ENCODE data around the gene CLCN6. TPM values are rescaled to one million over a fixed set of nuclear protein-coding genes. Genes with fewer than 3 reads are reported as not detected.

Gene CLCN6
- polyA plus RNA-seq, 1 donor from 2014 or later, result 12.5 TPM

DNA sequence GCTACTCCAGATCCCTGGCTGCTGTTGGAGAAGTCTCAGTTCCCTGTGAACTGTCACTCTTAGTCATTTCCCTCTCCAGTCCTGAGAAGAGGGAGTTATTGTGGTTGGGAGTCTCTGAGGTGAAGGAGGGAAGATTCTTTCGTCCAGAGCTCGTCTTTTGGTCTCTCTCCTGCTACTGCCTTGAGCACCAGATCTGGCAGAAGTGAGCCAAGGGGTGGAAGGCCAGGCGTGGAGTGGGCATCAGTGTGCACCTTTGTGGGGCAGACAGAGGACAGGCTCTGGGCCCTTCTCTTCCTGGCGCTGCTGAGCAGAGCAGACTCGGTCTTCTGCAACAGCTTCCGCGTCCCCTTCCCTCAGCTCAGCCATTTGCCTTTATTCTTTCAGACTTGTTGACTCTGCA, 19.1 kb downstream of the CLCN6 start:
- no peaks in the 10 kb centered on the region for H4K20me1 ChIP-seq (ENCODE audit: insufficient read depth)
- H2AFZ ChIP-seq (ENCODE audit: low read depth, low read length), result no peak overlapping the region
- H3K9me3 ChIP-seq (ENCODE audit: low read length), result no peaks in the 10 kb centered on the region

GRCh38 chr1:11826946-11827345, 21.0 kb downstream of the CLCN6 start:
- Histone ChIP-seq H3K36me3 (ENCODE audit: insufficient read depth, low read length) (no peaks in the 10 kb centered on the region), H2AFZ (ENCODE audit: low read depth, low read length) (no peak overlapping the region), H3K27me3 (ENCODE audit: insufficient read depth, low read depth, low read length) (no peaks in the 10 kb centered on the region), H4K20me1 (ENCODE audit: insufficient read depth) (no peaks in the 10 kb centered on the region), H3K79me2 (replicated peaks; ENCODE audit: insufficient read depth, low read length) (no peaks in the 10 kb centered on the region), H3K27ac (ENCODE audit: low read length) (no peak overlapping the region), H3K9ac (ENCODE audit: low read length) (no peak overlapping the region), H3F3A (ENCODE audit: insufficient read depth, low read length, poor library complexity, severe bottlenecking) (no peaks in the 10 kb centered on the region), H3K9me3 (ENCODE audit: low read length) (no peaks in the 10 kb centered on the region), H3K9me2 (ENCODE audit: insufficient read depth, low read length) (no peaks in the 10 kb centered on the region), H3K4me2 (ENCODE audit: low read length) (no peak overlapping the region), H3K4me3 (ENCODE audit: low read length) (no peak overlapping the region)
- TF ChIP-seq SMC3 (conservative IDR thresholded peaks at IDR 0.05; ENCODE audit: poor library complexity), result no peak
- no peak for TF ChIP-seq EZH2 (IDR thresholded peaks at IDR 0.05; ENCODE audit: borderline replicate concordance, insufficient read depth, low read length, poor library complexity, severe bottlenecking)
- TF ChIP-seq, protein P1, sequence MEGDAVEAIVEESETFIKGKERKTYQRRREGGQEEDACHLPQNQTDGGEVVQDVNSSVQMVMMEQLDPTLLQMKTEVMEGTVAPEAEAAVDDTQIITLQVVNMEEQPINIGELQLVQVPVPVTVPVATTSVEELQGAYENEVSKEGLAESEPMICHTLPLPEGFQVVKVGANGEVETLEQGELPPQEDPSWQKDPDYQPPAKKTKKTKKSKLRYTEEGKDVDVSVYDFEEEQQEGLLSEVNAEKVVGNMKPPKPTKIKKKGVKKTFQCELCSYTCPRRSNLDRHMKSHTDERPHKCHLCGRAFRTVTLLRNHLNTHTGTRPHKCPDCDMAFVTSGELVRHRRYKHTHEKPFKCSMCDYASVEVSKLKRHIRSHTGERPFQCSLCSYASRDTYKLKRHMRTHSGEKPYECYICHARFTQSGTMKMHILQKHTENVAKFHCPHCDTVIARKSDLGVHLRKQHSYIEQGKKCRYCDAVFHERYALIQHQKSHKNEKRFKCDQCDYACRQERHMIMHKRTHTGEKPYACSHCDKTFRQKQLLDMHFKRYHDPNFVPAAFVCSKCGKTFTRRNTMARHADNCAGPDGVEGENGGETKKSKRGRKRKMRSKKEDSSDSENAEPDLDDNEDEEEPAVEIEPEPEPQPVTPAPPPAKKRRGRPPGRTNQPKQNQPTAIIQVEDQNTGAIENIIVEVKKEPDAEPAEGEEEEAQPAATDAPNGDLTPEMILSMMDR (IDR thresholded peaks at IDR 0.05; ENCODE audit: poor library complexity, severe bottlenecking), result no peak
- no peak for TF ChIP-seq RAD21 (conservative IDR thresholded peaks at IDR 0.05)
- no peak for TF ChIP-seq TAF1 (IDR thresholded peaks at IDR 0.05; ENCODE audit: low read depth)
- TF ChIP-seq MXI1 (conservative IDR thresholded peaks at IDR 0.05; ENCODE audit: poor library complexity, severe bottlenecking), result no peak
- TF ChIP-seq POLR2AphosphoS5 (IDR thresholded peaks at IDR 0.05), result no peak
- TF ChIP-seq REST (IDR thresholded peaks at IDR 0.05; ENCODE audit: borderline replicate concordance), result no peak
- no peak for TF ChIP-seq EP300 (conservative IDR thresholded peaks at IDR 0.05; ENCODE audit: poor library complexity, severe bottlenecking)

More for the DNA sequence above, 19.1 kb downstream of the CLCN6 start:
- H3K4me3 ChIP-seq (ENCODE audit: low read length), result no peak overlapping the region
- H3K27me3 ChIP-seq (ENCODE audit: insufficient read depth, low read depth, low read length), result no peaks in the 10 kb centered on the region
- no peak overlapping the region for H3K9ac ChIP-seq (ENCODE audit: low read length)
- no peak overlapping the region for H3K27ac ChIP-seq (ENCODE audit: low read length)
- no peak overlapping the region for H3K4me2 ChIP-seq (ENCODE audit: low read length)
- TF ChIP-seq POLR2AphosphoS5 (IDR thresholded peaks at IDR 0.05), result no peak
- no peaks in the 10 kb centered on the region for H3K36me3 ChIP-seq (ENCODE audit: insufficient read depth, low read length)
- no peaks in the 10 kb centered on the region for H3F3A ChIP-seq (ENCODE audit: insufficient read depth, low read length, poor library complexity, severe bottlenecking)
- H3K9me2 ChIP-seq (ENCODE audit: insufficient read depth, low read length), result no peaks in the 10 kb centered on the region
- H3K79me2 ChIP-seq (replicated peaks; ENCODE audit: insufficient read depth, low read length), result no peaks in the 10 kb centered on the region

GRCh38 chr1:11828511-11828910, 22.5 kb downstream of the CLCN6 start:
- no peak overlapping the region for H3K9ac ChIP-seq (ENCODE audit: low read length)
- H4K20me1 ChIP-seq (ENCODE audit: insufficient read depth), result no peaks in the 10 kb centered on the region
- H3K36me3 ChIP-seq (ENCODE audit: insufficient read depth, low read length), result no peaks in the 10 kb centered on the region

More at GRCh38 chr1:11828511-11828910, 22.5 kb downstream of the CLCN6 start:
- Histone ChIP-seq H3K4me3 (ENCODE audit: low read length) (no peak overlapping the region), H3K27ac (ENCODE audit: low read length) (no peak overlapping the region), H3K9me2 (ENCODE audit: insufficient read depth, low read length) (no peaks in the 10 kb centered on the region), H2AFZ (ENCODE audit: low read depth, low read length) (no peak overlapping the region), H3K4me2 (ENCODE audit: low read length) (no peak overlapping the region), H3K27me3 (ENCODE audit: insufficient read depth, low read depth, low read length) (no peaks in the 10 kb centered on the region), H3F3A (ENCODE audit: insufficient read depth, low read length, poor library complexity, severe bottlenecking) (no peaks in the 10 kb centered on the region), H3K79me2 (replicated peaks; ENCODE audit: insufficient read depth, low read length) (no peaks in the 10 kb centered on the region), H3K9me3 (ENCODE audit: low read length) (no peaks in the 10 kb centered on the region)
- TF ChIP-seq, protein P1 (IDR thresholded peaks at IDR 0.05; ENCODE audit: poor library complexity, severe bottlenecking), result no peak
- TF ChIP-seq EZH2 (IDR thresholded peaks at IDR 0.05; ENCODE audit: borderline replicate concordance, insufficient read depth, low read length, poor library complexity, severe bottlenecking) (no peak), TAF1 (IDR thresholded peaks at IDR 0.05; ENCODE audit: low read depth) (no peak), REST (IDR thresholded peaks at IDR 0.05; ENCODE audit: borderline replicate concordance) (no peak), POLR2AphosphoS5 (IDR thresholded peaks at IDR 0.05) (no peak), EP300 (conservative IDR thresholded peaks at IDR 0.05; ENCODE audit: poor library complexity, severe bottlenecking) (no peak)
